Spleen (tissue), 7 donors: ENCODE measurements around the gene CCDC69.

Experiments
- CTCF ChIP-seq, 11 experiments: fragments of 200-600 bp in 7 of 11; fragments of 450-650 bp in 4 of 11; sonication (generic) in 4 of 11; IDR thresholded peaks in 8 of 11; conservative IDR thresholded peaks in 3 of 11; 1 replicate in 7 of 11; 2 replicates in 4 of 11; pipeline versions ENCODE4 v1.4.0 to v1.8.0; 2016 to 2021; ENCODE audit warnings: antibody characterized with exemption in 11 of 11, inconsistent platforms in 4 of 11, mild to moderate bottlenecking in 1 of 11
- POLR2A ChIP-seq, 3 donors: fragments of 450-650 bp; IDR thresholded peaks; one replicate each; pipeline ENCODE4 v1.5.1; 2017; ENCODE audit warnings: antibody characterized with exemption in 3 of 3, mild to moderate bottlenecking in 1 of 3
- POLR2AphosphoS5 ChIP-seq, 3 donors: sonication (generic); formaldehyde crosslinking; IDR thresholded peaks; one replicate each; pipeline ENCODE4 v1.5.1; 2017; ENCODE audit warnings: antibody characterized with exemption in 3 of 3
- donor health status: DM: no; HTN: no; CAD: no; lungs with moderate emphysema.
- donor health status: DM: no; HTN: no; CAD: no.
- donor health status: DM: no; HTN: no; CAD: no.

- TF ChIP-seq CTCF (IDR thresholded peaks at IDR 0.05 in 8 of 11, conservative IDR thresholded peaks at IDR 0.05 in 3 of 11): no peak
- no peak for TF ChIP-seq POLR2AphosphoS5 (IDR thresholded peaks at IDR 0.05)
- no peak for TF ChIP-seq POLR2A (IDR thresholded peaks at IDR 0.05)
Observed at GRCh38 chr5:151219138-151219537, 4.8 kb downstream of the CCDC69 start.
